ENCODE results near the gene PSMF1. TPM values are rescaled to one million over a fixed set of nuclear protein-coding genes. Genes with fewer than 3 reads are reported as not detected.

The PSMF1 gene
- total and polyA plus RNA-seq, 2 experiments from 2014 or later, result 73.7 to 84.2 TPM

GRCh38 chr20:1205802-1206201 lies 87.4 kb downstream of the PSMF1 start (continued):
- TF ChIP-seq ZNF462 (CRISPR knock-in tag; IDR thresholded peaks at IDR 0.05) (no peak), ETS1 (IDR thresholded peaks at IDR 0.05) (no peak), CREB1 (CRISPR knock-in tag; IDR thresholded peaks at IDR 0.05; ENCODE audit: low read depth) (no peak), JUNB (IDR thresholded peaks at IDR 0.05; ENCODE audit: unreplicated experiment) (no peak), STAT1 (IDR thresholded peaks at IDR 0.05; ENCODE audit: unreplicated experiment) (no peak), NANOG (IDR thresholded peaks at IDR 0.05; ENCODE audit: borderline replicate concordance) (no peak), REST (IDR thresholded peaks at IDR 0.05; ENCODE audit: unreplicated experiment) (no peak), EZH2 (IDR thresholded peaks at IDR 0.05; ENCODE audit: low read depth, unreplicated experiment) (no peak), EZH2phosphoT487 (IDR thresholded peaks at IDR 0.05; ENCODE audit: unreplicated experiment) (no peak), POLR2AphosphoS5 (IDR thresholded peaks at IDR 0.05; ENCODE audit: low read depth) (no peak)
